HG03025 (cell line): ENCODE data around the gene NTN3.

Experiments
- ATAC-seq: cut with Tn5 transposase; IDR thresholded peaks from one replicate; pipeline ENCODE4 v1.9.1; 2021; ENCODE audit warnings: mild to moderate bottlenecking, moderate library complexity; ENCODE audit not compliant: unreplicated experiment, low FRiP score

NTN3 gene

GRCh38 chr16:2511996-2512734, 41.1 kb downstream of the NTN3 start:
- ATAC-seq: no peak

GRCh38 chr16:2512735-2513404, 41.8 kb downstream of the NTN3 start:
- ATAC-seq: no peak

GRCh38 chr16:2513405-2514332, 42.6 kb downstream of the NTN3 start, which contains the start of gene ATP6V0C:
ATP6V0C (plus strand) TSS chr16:2513952; CDS start chr16:2514104, 152 bp downstream.
- ATAC-seq: peak; percentile 53

- ATAC-seq: no peak
Measured at GRCh38 chr16:2514333-2515179, 43.5 kb downstream of the NTN3 start.

- no peak for ATAC-seq
Measured at GRCh38 chr16:2515180-2515851, 44.2 kb downstream of the NTN3 start.

- no peak for ATAC-seq
Measured at GRCh38 chr16:2516391-2517240, 45.5 kb downstream of the NTN3 start.

- no peak for ATAC-seq
Measured at GRCh38 chr16:2517954-2518605, 47.0 kb downstream of the NTN3 start.

GRCh38 chr16:2518823-2519710, 48.0 kb downstream of the NTN3 start:
- no peak for ATAC-seq

- no peak for ATAC-seq
Measured at GRCh38 chr16:2519711-2520080, 48.6 kb downstream of the NTN3 start.

GRCh38 chr16:2520097-2520783, 49.1 kb downstream of the NTN3 start, which contains the start of gene AMDHD2:
AMDHD2 (plus strand) TSS chr16:2520371; CDS start chr16:2520459, 88 bp downstream.
- ATAC-seq: no peak

GRCh38 chr16:2520784-2521531, 49.9 kb downstream of the NTN3 start:
- no peak for ATAC-seq
